HG02763 (cell line): ENCODE results near the gene CEP97.

Source experiments
- ATAC-seq: cut with Tn5 transposase; IDR thresholded peaks from one replicate; pipeline ENCODE4 v1.9.1; 2021; ENCODE audit warnings: mild to moderate bottlenecking, moderate library complexity; ENCODE audit not compliant: unreplicated experiment

CEP97 gene

GRCh38 chr3:101811875-101812274 lies 87.5 kb downstream of the CEP97 start:
- ATAC-seq = no peak

- ATAC-seq = no peak
Observed at GRCh38 chr3:101812895-101813294, 88.5 kb downstream of the CEP97 start.

DNA sequence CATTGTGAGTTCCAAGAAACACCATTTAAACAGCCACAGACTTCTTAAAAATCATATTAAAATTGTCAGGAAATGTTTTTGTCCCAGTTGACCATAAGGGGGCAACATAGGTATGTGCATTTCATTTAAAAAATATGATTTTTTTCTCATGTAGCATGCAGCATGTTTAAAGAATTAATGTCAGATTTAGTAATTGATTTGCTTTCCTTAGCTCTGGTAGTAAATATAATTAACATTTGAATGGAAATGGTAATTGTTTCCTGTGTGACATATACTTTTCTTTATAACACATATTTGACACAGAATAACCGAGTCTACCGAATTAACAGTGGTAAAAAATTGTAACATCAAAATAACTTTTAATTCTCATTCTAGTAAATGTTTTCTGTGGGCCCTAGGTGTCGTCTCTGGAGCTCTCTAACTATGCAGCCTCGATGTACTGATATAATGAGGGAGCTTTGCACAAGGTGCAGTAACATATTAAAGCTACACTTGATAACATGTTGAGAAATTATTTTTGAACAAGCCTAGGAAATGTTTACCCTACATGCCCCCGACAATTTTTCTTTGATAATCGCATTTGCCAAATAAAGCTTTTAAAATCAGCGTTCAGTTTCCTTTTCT lies 89.5 kb downstream of the CEP97 start:
- ATAC-seq = no peak

DNA sequence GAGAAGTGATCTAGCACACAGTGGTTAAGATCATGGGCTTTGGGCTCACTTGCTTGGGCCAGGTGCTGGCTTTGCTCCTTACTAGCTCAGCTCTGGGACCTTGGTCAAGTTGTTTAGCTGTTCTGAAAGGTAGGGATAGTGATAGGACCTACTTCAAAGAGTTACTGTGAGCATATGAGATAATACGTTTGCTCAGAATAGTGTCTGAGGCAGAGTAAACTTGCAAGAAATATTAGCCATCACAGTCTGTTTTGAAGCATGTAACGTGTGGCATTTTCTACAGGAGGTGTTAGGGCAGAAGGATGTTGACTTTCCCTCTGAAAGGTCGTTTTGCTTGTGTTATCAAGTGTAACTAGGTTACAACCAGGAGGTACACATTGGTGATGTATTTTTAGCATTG lies 90.4 kb downstream of the CEP97 start:
- ATAC-seq = no peak

- ATAC-seq = no peak
Observed at GRCh38 chr3:101816215-101817149, 92.1 kb downstream of the CEP97 start.

DNA sequence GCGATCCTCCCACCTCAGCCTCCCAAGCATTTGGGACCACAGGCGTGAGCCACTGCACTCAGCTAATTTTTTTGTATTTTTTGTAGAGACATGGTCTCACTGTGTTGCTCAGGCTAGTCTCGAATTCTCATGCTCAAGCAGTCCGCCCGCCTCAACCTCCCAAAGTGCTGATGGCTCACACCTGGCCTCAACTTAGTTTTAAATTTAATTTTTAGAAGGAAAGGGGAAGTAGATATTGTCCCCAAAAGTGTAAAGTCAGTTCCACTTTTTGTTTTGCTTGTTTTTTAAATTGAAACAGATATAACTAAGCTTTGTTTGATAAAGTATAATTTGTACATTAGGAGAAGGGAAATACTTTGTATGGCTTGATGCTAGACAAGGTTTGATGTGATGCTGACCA lies 93.6 kb downstream of the CEP97 start:
- no peak for ATAC-seq

GRCh38 chr3:101819649-101820206 lies 95.3 kb downstream of the CEP97 start:
- ATAC-seq = no peak
